Lower leg skin (tissue), 3 donors: ENCODE measurements around the gene UNC5A.

ENCODE experiments used
- CTCF ChIP-seq, 3 donors: fragments of 450-650 bp; IDR thresholded peaks; one replicate each; pipeline ENCODE4 v1.5.1; 2016; ENCODE audit warnings: antibody characterized with exemption in 3 of 3, mild to moderate bottlenecking in 3 of 3, moderate library complexity in 2 of 3
- POLR2A ChIP-seq, 2 donors: fragments of 450-650 bp; IDR thresholded peaks; one replicate each; pipeline ENCODE4 v1.6.1; 2016 to 2017; ENCODE audit warnings: antibody characterized with exemption in 2 of 2, mild to moderate bottlenecking in 1 of 2, moderate library complexity in 1 of 2

GRCh38 chr5:176906126-176906525 lies 95.8 kb downstream of the UNC5A start:
- TF ChIP-seq CTCF (IDR thresholded peaks at IDR 0.05) (no peak), POLR2A (IDR thresholded peaks at IDR 0.05) (no peak)
